Iris pigment epithelial cell (primary cell): ENCODE results near the gene INTS4.
"Not testable (repeated sequence)": the region's sequence is repeated elsewhere in the genome, so short reads cannot be mapped to it uniquely, and the experiment has no call there.

Experiments used
- DNase-seq: peaks from one replicate; pipeline ENCODE4 v3.0.0-alpha.2; 2011; ENCODE audit warnings: low read depth

Gene INTS4

GRCh38 chr11:77943296-77943695 is 51.2 kb downstream of the INTS4 start:
- DNase-seq: peak; percentile 39

DNA sequence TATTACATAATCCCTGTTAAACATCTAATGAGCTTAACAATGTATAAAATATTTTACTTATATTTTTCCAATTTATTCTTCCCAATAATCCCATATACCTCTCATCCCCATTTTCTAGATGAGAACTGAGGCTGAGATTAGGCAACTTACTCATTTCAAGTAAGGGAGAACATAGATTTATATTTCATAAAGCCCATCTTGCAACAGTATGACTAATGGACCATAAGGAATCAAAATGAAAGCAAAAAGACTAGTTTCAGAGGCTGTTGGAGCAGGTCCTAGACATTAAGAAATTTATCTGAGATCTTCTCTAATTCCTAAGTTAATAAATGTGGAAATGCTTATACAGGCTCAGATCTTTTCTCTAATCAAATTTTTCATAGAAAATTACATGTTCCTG is 52.0 kb downstream of the INTS4 start:
- peak; percentile 44 for DNase-seq

DNA sequence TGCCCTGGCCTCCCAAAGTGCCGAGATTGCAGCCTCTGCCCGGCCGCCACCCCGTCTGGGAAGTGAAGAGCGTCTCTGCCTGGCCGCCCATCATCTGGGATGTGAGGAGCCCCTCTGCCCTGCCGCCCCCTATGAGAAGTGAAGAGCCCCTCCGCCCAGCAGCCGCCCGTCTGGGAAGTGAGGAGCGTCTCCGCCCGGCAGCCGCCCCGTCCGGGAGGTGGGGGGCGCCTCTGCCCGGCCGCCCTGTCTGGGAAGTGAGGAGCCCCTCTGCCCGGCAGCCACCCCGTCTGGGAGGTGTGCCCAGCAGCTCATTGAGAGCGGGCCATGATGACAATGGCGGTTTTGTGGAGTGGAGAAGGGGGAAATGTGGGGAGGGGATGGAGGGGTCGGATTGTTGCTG is 60.9 kb downstream of the INTS4 start:
- DNase-seq: not testable (repeated sequence)

- peak; percentile 54 for DNase-seq
Observed at GRCh38 chr11:77930334-77931208, 63.9 kb downstream of the INTS4 start.

- DNase-seq: not testable (repeated sequence)
Observed at GRCh38 chr11:77917713-77918112, 76.8 kb downstream of the INTS4 start.

DNA sequence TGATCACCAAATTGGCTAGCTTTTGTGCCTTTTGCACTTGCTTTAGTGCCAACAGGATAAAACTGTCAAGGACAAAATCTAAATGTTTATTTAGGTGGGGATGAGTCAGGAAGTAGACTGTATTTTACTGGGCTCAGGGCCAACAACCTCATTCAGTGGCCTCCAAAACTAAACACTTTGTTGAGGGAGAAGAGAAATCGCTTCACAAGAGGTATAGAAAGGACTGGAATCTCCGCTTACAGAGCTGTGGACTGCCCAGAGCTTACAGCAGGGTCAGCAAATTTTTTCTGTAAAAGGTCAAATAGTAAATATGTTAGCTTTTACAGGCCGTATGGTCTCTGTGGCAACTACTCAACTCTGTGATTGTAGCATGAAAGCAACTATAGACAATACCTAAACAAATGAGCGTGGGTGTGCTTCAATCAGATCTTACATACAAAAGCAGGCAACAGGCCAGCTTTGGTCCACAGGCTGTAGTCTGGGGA is 80.1 kb downstream of the INTS4 start:
- DNase-seq: peak; percentile 91

- not testable (repeated sequence) for DNase-seq
Observed at GRCh38 chr11:77913608-77914306, 80.7 kb downstream of the INTS4 start.

DNA sequence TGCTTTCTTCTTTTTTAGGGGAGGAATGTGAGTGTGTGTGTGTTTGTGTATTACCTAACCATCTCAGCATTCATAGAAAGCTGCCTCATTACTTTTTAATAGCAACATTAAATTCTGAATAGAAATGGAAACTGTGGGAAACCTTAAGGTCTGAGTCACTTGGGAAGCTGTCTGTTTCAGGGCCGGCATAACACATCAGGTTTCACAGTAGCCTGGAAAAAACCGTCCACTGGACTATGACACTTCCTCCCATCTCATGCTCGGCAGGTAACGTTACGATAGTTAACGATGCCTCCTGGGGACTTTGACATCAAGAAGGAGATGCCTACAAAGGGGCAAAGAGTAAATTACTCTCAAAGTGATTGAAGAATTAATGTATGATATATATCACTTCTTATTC is 83.6 kb downstream of the INTS4 start:
- DNase-seq: peak; percentile 80

- DNase-seq: no peak
Observed at GRCh38 chr11:77909277-77909676, 85.2 kb downstream of the INTS4 start.

- DNase-seq: no peak
Observed at GRCh38 chr11:77908835-77909234, 85.6 kb downstream of the INTS4 start.

- peak; percentile 57 for DNase-seq
Observed at GRCh38 chr11:77894949-77895348, 99.5 kb downstream of the INTS4 start.

- DNase-seq: not testable (repeated sequence)
Observed at GRCh38 chr11:77891703-77892102, 102.8 kb downstream of the INTS4 start.

DNA sequence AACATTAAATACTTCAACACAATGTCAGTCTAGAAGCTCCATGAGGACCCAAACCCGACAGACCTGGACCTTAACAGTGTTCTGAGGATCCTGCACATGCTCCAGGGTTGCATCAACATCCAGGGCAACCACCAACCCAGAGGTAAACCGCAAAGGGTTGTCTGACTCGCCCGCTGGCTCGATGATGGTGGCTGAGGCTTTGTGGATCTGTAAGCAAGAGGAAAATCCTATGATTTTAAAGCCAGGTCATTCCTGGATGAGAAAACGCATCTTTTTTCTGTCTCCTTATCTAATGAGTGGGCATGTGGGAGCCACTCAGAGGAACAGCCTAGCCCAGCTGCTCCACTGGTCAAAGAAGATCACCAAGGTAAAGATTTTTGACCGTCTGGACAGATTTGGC is 103.2 kb downstream of the INTS4 start:
- not testable (repeated sequence) for DNase-seq

DNA sequence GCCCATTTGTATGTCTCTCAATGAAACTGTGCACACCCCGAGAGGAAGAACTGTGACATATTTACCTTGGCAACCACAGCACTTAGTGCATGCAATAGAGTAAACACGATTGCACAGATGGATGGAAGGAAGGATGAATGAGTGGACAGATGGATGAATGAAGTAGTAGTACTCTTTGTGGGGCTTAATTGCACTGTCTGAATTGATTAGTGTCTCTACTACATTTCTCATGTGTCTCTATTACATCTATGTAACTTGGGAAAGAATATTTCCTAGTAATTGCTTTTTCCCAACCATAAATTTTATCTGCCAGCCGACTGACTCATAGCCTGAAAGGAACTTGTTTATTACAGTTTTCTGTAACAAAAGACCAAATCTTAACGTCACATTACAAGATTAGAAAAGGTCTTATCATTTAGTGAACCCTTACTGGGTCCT is 103.8 kb downstream of the INTS4 start:
- peak; percentile 31 for DNase-seq

GRCh38 chr11:77890100-77890614 is 104.3 kb downstream of the INTS4 start:
- not testable (repeated sequence) for DNase-seq

GRCh38 chr11:77889045-77889444 is 105.4 kb downstream of the INTS4 start:
- DNase-seq: not testable (repeated sequence)

DNA sequence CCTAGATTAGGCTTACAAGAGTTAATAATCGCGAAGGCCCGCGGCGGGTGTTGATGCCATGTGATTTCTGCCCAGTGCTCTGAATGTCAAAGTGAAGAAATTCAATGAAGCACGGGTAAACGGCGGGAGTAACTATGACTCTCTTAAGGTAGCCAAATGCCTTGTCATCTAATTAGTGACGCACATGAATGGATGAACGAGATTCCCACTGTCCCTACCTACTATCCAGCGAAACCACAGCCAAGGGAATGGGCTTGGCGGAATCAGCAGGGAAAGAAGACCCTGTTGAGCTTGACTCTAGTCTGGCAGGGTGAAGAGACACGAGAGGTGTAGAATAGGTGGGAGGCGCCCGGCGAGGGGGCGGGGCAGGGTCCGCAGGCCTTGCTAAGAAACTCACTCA is 108.1 kb downstream of the INTS4 start:
- DNase-seq: no peak

DNA sequence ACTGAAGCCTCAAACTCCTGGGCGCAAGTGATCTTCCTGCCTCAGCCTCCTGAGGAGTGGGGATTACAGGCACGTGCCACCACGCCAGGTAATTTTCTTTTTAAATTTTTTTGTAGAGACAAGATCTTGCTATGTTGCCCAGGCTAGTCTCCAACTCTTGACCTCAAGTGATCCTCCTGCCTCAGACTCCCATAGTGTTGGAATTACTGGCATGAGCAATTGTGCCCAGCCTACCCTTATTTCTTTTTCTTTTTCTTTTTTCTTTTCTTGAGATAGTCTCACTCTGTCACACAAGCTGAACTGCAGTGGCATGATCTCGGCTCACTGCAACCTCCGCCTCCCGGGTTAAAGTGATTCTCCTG is 109.7 kb downstream of the INTS4 start:
- DNase-seq: no peak

GRCh38 chr11:77884186-77884828 is 110.2 kb downstream of the INTS4 start:
- DNase-seq: peak; percentile 88

GRCh38 chr11:77883775-77884174 is 110.7 kb downstream of the INTS4 start:
- peak; percentile 68 for DNase-seq

DNA sequence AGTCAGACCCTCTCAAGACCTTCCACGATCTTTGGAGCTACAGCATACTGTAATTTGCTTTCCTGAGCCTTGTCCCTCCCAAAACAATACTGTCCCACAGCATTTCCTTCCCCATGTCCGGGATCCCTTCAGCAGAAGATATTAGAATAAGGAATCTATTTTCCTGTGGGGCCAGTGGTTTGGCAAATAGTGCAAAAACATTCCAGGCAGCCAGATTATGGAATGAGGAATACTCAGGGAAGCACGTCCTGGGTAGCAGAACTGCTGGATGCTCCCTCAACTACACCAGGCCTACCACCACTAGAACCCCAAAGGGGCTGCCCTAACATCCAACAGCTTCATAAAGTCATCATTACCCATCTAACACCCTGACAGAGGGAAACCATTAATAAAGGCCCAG is 112.1 kb downstream of the INTS4 start:
- DNase-seq: no peak

- peak; percentile 55 for DNase-seq
Observed at GRCh38 chr11:77879218-77879617, 115.2 kb downstream of the INTS4 start.
